Measurements from ENCODE around the gene FAM237B.

- TF ChIP-seq, protein P1, sequence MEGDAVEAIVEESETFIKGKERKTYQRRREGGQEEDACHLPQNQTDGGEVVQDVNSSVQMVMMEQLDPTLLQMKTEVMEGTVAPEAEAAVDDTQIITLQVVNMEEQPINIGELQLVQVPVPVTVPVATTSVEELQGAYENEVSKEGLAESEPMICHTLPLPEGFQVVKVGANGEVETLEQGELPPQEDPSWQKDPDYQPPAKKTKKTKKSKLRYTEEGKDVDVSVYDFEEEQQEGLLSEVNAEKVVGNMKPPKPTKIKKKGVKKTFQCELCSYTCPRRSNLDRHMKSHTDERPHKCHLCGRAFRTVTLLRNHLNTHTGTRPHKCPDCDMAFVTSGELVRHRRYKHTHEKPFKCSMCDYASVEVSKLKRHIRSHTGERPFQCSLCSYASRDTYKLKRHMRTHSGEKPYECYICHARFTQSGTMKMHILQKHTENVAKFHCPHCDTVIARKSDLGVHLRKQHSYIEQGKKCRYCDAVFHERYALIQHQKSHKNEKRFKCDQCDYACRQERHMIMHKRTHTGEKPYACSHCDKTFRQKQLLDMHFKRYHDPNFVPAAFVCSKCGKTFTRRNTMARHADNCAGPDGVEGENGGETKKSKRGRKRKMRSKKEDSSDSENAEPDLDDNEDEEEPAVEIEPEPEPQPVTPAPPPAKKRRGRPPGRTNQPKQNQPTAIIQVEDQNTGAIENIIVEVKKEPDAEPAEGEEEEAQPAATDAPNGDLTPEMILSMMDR (IDR thresholded peaks at IDR 0.05 in 4 of 5, conservative IDR thresholded peaks at IDR 0.05 in 1 of 5) = no peak
- TF ChIP-seq POLR2A (IDR thresholded peaks at IDR 0.05) = no peak
Measured at GRCh38 chr7:90274161-90274560, 46.9 kb downstream of the FAM237B start.

All from gastrocnemius medialis (tissue), 4 donors.